HEK293 (cell line): ENCODE data around the gene IGSF3.

Source experiments
- BCL11A ChIP-seq: fragments of 450-650 bp; formaldehyde crosslinking; IDR thresholded peaks from 2 replicates; pipeline ENCODE4 v1.5.1; 2016; ENCODE audit warnings: low read depth, missing biosample characterization, missing genetic modification characterization
- BCL11B ChIP-seq: fragments of 450-650 bp; formaldehyde crosslinking; IDR thresholded peaks from 2 replicates; pipeline ENCODE4 v1.5.1; 2016; ENCODE audit warnings: low read depth, missing biosample characterization, missing genetic modification characterization
- MEIS1 ChIP-seq: sonication (generic); formaldehyde crosslinking; IDR thresholded peaks from 2 replicates; pipeline ENCODE4 v1.8.1; 2022; ENCODE audit warnings: missing genetic modification reagents, mild to moderate bottlenecking, borderline replicate concordance
- MZF1 ChIP-seq: fragments of 450-650 bp; formaldehyde crosslinking; IDR thresholded peaks from 2 replicates; pipeline ENCODE4 v1.5.1; 2017; ENCODE audit warnings: missing biosample characterization, missing genetic modification characterization, borderline replicate concordance
- SALL2 ChIP-seq: fragments of 450-650 bp; formaldehyde crosslinking; IDR thresholded peaks from 2 replicates; pipeline ENCODE4 v1.5.0; 2017; ENCODE audit warnings: missing biosample characterization, mild to moderate bottlenecking, missing genetic modification characterization, borderline replicate concordance
- SP7 ChIP-seq: fragments of 450-650 bp; formaldehyde crosslinking; IDR thresholded peaks from 2 replicates; pipeline ENCODE4 v1.5.1; 2016; ENCODE audit warnings: missing biosample characterization, missing genetic modification characterization
- WT1 ChIP-seq: fragments of 450-650 bp; formaldehyde crosslinking; IDR thresholded peaks from 2 replicates; pipeline ENCODE4 v1.5.1; 2016; ENCODE audit warnings: missing biosample characterization, missing genetic modification characterization
- ZNF132 ChIP-seq: fragments of 450-650 bp; formaldehyde crosslinking; IDR thresholded peaks from 2 replicates; pipeline ENCODE4 v1.5.1; 2017; ENCODE audit warnings: missing biosample characterization, missing genetic modification characterization, borderline replicate concordance
- ZNF174 ChIP-seq: fragments of 450-650 bp; formaldehyde crosslinking; IDR thresholded peaks from 2 replicates; pipeline ENCODE4 v1.5.0; 2017; ENCODE audit warnings: missing biosample characterization, mild to moderate bottlenecking, missing genetic modification characterization
- ZNF223 ChIP-seq: fragments of 450-650 bp; formaldehyde crosslinking; IDR thresholded peaks from 2 replicates; pipeline ENCODE4 v1.5.1; 2016; ENCODE audit warnings: missing biosample characterization, missing genetic modification characterization
- ZNF266 ChIP-seq: fragments of 450-650 bp; formaldehyde crosslinking; IDR thresholded peaks from 2 replicates; pipeline ENCODE4 v1.5.1; 2016; ENCODE audit warnings: missing biosample characterization, missing genetic modification characterization, low read depth
- ZNF37A ChIP-seq: fragments of 450-650 bp; IDR thresholded peaks from 2 replicates; pipeline ENCODE4 v1.5.1; 2018; ENCODE audit warnings: missing biosample characterization, missing genetic modification characterization
- ZNF473 ChIP-seq: fragments of 450-650 bp; formaldehyde crosslinking; IDR thresholded peaks from 2 replicates; pipeline ENCODE4 v1.5.1; 2017; ENCODE audit warnings: missing biosample characterization, missing genetic modification characterization
- ZNF510 ChIP-seq: fragments of 450-650 bp; formaldehyde crosslinking; IDR thresholded peaks from 2 replicates; pipeline ENCODE4 v1.5.1; 2018; ENCODE audit warnings: mild to moderate bottlenecking, missing genetic modification characterization, missing biosample characterization; ENCODE audit not compliant: insufficient replicate concordance
- ZNF529 ChIP-seq: fragments of 450-650 bp; formaldehyde crosslinking; IDR thresholded peaks from 2 replicates; pipeline ENCODE4 v1.5.1; 2017; ENCODE audit warnings: missing genetic modification characterization, missing biosample characterization; ENCODE audit not compliant: insufficient replicate concordance
- ZNF544 ChIP-seq: fragments of 450-650 bp; formaldehyde crosslinking; IDR thresholded peaks from 2 replicates; pipeline ENCODE4 v1.5.0; 2017; ENCODE audit warnings: missing biosample characterization, missing genetic modification characterization
- ZNF626 ChIP-seq: fragments of 450-650 bp; sonication (Bioruptor Pico); formaldehyde crosslinking; IDR thresholded peaks from 2 replicates; pipeline ENCODE4 v1.5.1; 2018; ENCODE audit warnings: missing biosample characterization, missing genetic modification characterization, inconsistent platforms
- ZNF664 ChIP-seq: fragments of 450-650 bp; formaldehyde crosslinking; IDR thresholded peaks from 2 replicates; pipeline ENCODE4 v1.5.1; 2016; ENCODE audit warnings: missing biosample characterization, missing genetic modification characterization
- ZNF701 ChIP-seq: fragments of 450-650 bp; formaldehyde crosslinking; IDR thresholded peaks from 2 replicates; pipeline ENCODE4 v1.5.1; 2016; ENCODE audit warnings: missing biosample characterization, missing genetic modification characterization
- ZNF76 ChIP-seq: fragments of 450-650 bp; formaldehyde crosslinking; IDR thresholded peaks from 2 replicates; pipeline ENCODE4; 2016; ENCODE audit warnings: low read depth, missing biosample characterization, missing genetic modification characterization, borderline replicate concordance
- TF ChIP-seq, protein P1 (sequence below): fragments of 450-650 bp; IDR thresholded peaks from 2 replicates; pipeline ENCODE4 v1.5.1; 2018; ENCODE audit warnings: missing biosample characterization, missing genetic modification characterization
- TF ChIP-seq, protein P2 (sequence below): fragments of 450-650 bp; formaldehyde crosslinking; IDR thresholded peaks from 2 replicates; pipeline ENCODE4 v1.5.1; 2017; ENCODE audit warnings: missing biosample characterization, missing genetic modification characterization
- TF ChIP-seq, protein P3 (sequence below): fragments of 450-650 bp; formaldehyde crosslinking; optimal IDR thresholded peaks from 2 replicates; pipeline ENCODE3; 2016; ENCODE audit warnings: missing biosample characterization, mild to moderate bottlenecking, missing genetic modification characterization
- TF ChIP-seq, protein P4 (sequence below): sonication (generic); formaldehyde crosslinking; IDR thresholded peaks from 2 replicates; pipeline ENCODE4 v1.8.1; 2022; ENCODE audit warnings: mild to moderate bottlenecking, moderate library complexity, missing genetic modification reagents
- TF ChIP-seq, protein P5 (sequence below): fragments of 450-650 bp; formaldehyde crosslinking; IDR thresholded peaks from 2 replicates; pipeline ENCODE4 v1.5.1; 2016; ENCODE audit warnings: missing biosample characterization, missing genetic modification characterization
- TF ChIP-seq, protein P6 (sequence below): fragments of 450-650 bp; formaldehyde crosslinking; IDR thresholded peaks from 2 replicates; pipeline ENCODE4 v1.5.1; 2016; ENCODE audit warnings: missing biosample characterization, missing genetic modification characterization
- TF ChIP-seq, protein P7 (sequence below): fragments of 450-650 bp; formaldehyde crosslinking; IDR thresholded peaks from 2 replicates; pipeline ENCODE4 v1.5.1; 2017; ENCODE audit warnings: missing biosample characterization, mild to moderate bottlenecking, missing genetic modification characterization, moderate library complexity

Gene IGSF3

DNA sequence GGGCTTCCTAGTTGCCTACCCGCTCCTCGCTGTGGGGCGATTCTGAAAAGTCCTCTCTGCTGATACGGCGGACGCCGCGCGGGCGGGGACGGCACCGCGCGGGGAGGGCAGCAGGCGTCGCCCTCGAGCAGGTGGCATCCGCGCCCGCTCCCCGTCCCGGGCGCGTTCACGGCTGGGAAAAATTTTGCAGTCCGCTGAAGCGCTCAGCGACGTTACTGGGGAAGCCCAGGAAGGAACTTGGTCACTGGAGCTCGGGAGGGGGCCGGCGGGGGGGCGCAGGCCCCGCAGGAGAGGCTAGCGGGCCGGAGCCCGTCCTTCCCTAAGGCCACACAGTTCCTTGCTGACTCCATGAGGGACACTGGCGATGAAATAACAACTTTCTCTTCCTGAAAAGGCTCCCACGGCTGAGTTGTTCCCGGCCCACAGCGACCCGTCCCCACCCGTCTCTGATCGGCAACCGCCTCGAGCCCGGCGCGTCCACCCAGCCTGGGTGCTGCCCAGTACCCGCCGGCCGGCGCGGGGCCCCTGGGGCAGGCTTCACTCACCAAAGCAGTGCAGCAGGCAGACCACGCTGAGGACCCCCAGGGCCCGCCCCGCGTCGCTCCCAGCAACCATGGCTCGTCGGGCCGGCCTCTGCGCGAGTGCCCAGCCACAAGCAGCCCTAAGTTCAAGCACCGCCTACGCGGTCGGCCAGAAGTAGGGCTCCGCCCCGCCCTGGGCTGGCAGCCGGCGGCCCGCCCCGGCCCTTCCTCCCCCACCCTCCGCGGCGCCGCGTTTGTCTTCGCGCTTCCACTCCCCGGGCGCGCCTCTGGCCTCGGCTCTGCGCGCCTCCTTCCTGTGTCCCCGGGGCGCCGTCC, 96.9 kb downstream of the IGSF3 start, which contains the start of gene CD58 (continued):
- no peak for TF ChIP-seq WT1 (tag by site-specific recombination)
- TF ChIP-seq, protein P1, sequence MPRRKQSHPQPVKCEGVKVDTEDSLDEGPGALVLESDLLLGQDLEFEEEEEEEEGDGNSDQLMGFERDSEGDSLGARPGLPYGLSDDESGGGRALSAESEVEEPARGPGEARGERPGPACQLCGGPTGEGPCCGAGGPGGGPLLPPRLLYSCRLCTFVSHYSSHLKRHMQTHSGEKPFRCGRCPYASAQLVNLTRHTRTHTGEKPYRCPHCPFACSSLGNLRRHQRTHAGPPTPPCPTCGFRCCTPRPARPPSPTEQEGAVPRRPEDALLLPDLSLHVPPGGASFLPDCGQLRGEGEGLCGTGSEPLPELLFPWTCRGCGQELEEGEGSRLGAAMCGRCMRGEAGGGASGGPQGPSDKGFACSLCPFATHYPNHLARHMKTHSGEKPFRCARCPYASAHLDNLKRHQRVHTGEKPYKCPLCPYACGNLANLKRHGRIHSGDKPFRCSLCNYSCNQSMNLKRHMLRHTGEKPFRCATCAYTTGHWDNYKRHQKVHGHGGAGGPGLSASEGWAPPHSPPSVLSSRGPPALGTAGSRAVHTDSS (tag by site-specific recombination): no peak
- no peak for TF ChIP-seq ZNF266 (tag by site-specific recombination)
- no peak for TF ChIP-seq BCL11B (tag by site-specific recombination)
- TF ChIP-seq, protein P2, sequence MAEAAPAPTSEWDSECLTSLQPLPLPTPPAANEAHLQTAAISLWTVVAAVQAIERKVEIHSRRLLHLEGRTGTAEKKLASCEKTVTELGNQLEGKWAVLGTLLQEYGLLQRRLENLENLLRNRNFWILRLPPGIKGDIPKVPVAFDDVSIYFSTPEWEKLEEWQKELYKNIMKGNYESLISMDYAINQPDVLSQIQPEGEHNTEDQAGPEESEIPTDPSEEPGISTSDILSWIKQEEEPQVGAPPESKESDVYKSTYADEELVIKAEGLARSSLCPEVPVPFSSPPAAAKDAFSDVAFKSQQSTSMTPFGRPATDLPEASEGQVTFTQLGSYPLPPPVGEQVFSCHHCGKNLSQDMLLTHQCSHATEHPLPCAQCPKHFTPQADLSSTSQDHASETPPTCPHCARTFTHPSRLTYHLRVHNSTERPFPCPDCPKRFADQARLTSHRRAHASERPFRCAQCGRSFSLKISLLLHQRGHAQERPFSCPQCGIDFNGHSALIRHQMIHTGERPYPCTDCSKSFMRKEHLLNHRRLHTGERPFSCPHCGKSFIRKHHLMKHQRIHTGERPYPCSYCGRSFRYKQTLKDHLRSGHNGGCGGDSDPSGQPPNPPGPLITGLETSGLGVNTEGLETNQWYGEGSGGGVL (tag by site-specific recombination): no peak
- no peak for TF ChIP-seq ZNF701 (tag by site-specific recombination)
- TF ChIP-seq ZNF174 (tag by site-specific recombination): no peak
- no peak for TF ChIP-seq MZF1 (tag by site-specific recombination)
- TF ChIP-seq, protein P3, sequence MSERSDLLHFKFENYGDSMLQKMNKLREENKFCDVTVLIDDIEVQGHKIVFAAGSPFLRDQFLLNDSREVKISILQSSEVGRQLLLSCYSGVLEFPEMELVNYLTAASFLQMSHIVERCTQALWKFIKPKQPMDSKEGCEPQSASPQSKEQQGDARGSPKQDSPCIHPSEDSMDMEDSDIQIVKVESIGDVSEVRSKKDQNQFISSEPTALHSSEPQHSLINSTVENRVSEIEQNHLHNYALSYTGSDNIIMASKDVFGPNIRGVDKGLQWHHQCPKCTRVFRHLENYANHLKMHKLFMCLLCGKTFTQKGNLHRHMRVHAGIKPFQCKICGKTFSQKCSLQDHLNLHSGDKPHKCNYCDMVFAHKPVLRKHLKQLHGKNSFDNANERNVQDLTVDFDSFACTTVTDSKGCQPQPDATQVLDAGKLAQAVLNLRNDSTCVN (tag by site-specific recombination): peak; percentile 92
- no peak for TF ChIP-seq ZNF529 (tag by site-specific recombination)
- no peak for TF ChIP-seq ZNF664 (tag by site-specific recombination)
- no peak for TF ChIP-seq ZNF510 (tag by site-specific recombination)
- TF ChIP-seq, protein P4, sequence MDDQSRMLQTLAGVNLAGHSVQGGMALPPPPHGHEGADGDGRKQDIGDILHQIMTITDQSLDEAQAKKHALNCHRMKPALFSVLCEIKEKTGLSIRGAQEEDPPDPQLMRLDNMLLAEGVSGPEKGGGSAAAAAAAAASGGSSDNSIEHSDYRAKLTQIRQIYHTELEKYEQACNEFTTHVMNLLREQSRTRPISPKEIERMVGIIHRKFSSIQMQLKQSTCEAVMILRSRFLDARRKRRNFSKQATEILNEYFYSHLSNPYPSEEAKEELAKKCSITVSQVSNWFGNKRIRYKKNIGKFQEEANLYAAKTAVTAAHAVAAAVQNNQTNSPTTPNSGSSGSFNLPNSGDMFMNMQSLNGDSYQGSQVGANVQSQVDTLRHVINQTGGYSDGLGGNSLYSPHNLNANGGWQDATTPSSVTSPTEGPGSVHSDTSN (CRISPR knock-in tag): no peak
- TF ChIP-seq BCL11A (tag by site-specific recombination): 0 out of 2 replicates have a peak, but pooled peaks have one; percentile 48
- TF ChIP-seq ZNF37A (tag by site-specific recombination): no peak
- no peak for TF ChIP-seq ZNF223
- TF ChIP-seq, protein P5, sequence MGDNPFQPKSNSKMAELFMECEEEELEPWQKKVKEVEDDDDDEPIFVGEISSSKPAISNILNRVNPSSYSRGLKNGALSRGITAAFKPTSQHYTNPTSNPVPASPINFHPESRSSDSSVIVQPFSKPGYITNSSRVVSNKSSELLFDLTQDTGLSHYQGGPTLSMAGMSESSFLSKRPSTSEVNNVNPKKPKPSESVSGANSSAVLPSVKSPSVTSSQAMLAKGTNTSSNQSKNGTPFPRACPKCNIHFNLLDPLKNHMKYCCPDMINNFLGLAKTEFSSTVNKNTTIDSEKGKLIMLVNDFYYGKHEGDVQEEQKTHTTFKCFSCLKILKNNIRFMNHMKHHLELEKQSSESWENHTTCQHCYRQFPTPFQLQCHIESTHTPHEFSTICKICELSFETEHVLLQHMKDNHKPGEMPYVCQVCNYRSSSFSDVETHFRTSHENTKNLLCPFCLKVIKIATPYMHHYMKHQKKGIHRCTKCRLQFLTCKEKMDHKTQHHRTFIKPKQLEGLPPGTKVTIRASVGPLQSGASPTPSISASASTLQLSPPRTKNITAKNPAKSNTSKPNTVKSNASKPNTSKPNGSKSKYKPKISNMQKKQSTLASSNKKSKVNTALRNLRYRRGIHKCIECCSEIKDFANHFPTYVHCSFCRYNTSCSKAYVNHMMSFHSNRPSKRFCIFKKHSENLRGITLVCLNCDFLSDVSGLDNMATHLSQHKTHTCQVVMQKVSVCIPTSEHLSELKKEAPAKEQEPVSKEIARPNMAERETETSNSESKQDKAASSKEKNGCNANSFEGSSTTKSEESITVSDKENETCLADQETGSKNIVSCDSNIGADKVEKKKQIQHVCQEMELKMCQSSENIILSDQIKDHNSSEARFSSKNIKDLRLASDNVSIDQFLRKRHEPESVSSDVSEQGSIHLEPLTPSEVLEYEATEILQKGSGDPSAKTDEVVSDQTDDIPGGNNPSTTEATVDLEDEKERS (tag by site-specific recombination): no peak
- TF ChIP-seq MEIS1: no peak
- no peak for TF ChIP-seq ZNF544
- no peak for TF ChIP-seq ZNF626 (tag by site-specific recombination)
- no peak; the same call in 1 of the 2 replicates for TF ChIP-seq ZNF76 (tag by site-specific recombination)
- peak; percentile 59 for TF ChIP-seq SP7 (tag by site-specific recombination)
- TF ChIP-seq, protein P6, sequence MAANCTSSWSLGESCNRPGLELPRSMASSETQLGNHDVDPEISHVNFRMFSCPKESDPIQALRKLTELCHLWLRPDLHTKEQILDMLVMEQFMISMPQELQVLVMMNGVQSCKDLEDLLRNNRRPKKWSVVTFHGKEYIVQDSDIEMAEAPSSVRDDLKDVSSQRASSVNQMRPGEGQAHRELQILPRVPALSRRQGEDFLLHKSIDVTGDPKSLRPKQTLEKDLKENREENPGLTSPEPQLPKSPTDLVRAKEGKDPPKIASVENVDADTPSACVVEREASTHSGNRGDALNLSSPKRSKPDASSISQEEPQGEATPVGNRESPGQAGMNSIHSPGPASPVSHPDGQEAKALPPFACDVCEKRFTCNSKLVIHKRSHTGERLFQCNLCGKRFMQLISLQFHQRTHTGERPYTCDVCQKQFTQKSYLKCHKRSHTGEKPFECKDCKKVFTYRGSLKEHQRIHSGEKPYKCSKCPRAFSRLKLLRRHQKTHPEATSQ (tag by site-specific recombination): no peak
- TF ChIP-seq, protein P7, sequence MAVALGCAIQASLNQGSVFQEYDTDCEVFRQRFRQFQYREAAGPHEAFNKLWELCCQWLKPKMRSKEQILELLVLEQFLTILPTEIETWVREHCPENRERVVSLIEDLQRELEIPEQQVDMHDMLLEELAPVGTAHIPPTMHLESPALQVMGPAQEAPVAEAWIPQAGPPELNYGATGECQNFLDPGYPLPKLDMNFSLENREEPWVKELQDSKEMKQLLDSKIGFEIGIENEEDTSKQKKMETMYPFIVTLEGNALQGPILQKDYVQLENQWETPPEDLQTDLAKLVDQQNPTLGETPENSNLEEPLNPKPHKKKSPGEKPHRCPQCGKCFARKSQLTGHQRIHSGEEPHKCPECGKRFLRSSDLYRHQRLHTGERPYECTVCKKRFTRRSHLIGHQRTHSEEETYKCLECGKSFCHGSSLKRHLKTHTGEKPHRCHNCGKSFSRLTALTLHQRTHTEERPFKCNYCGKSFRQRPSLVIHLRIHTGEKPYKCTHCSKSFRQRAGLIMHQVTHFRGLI (tag by site-specific recombination): peak; percentile 72
- no peak for TF ChIP-seq ZNF132
- TF ChIP-seq SALL2: no peak
- no peak for TF ChIP-seq ZNF473
